ENCODE data around the gene DPM3.

Gene DPM3

GRCh38 chr1:155107309-155108264 lies 32.7 kb downstream of the DPM3 start:
- no peak for TF ChIP-seq CTCF (IDR thresholded peaks at IDR 0.05)

GRCh38 chr1:155106862-155107261 lies 33.5 kb downstream of the DPM3 start:
- TF ChIP-seq CTCF (IDR thresholded peaks at IDR 0.05), result no peak

- no peak for TF ChIP-seq CTCF (IDR thresholded peaks at IDR 0.05)
Measured at GRCh38 chr1:155105604-155106011, 34.7 kb downstream of the DPM3 start.

- no peak for TF ChIP-seq CTCF (IDR thresholded peaks at IDR 0.05)
Measured at GRCh38 chr1:155104605-155105534, 35.5 kb downstream of the DPM3 start.

- no peak for TF ChIP-seq CTCF (IDR thresholded peaks at IDR 0.05)
Measured at GRCh38 chr1:155103325-155103724, 37.0 kb downstream of the DPM3 start.

- TF ChIP-seq CTCF (IDR thresholded peaks at IDR 0.05), result no peak
Measured at GRCh38 chr1:155099331-155099730, 41.0 kb downstream of the DPM3 start.

- no peak for TF ChIP-seq CTCF (IDR thresholded peaks at IDR 0.05)
Measured at GRCh38 chr1:155094622-155094948, 45.7 kb downstream of the DPM3 start.
